ENCODE measurements around the gene ADAMTS1. TPM values are rescaled to one million over a fixed set of nuclear protein-coding genes. Genes with fewer than 3 reads are reported as not detected.

ADAMTS1 gene
- total and polyA plus RNA-seq, 2 of the 13 experiments (the other 11 are each of a cell fraction or from before 2014, with no cell fraction given) = 0.02 to 0.11 TPM

DNA sequence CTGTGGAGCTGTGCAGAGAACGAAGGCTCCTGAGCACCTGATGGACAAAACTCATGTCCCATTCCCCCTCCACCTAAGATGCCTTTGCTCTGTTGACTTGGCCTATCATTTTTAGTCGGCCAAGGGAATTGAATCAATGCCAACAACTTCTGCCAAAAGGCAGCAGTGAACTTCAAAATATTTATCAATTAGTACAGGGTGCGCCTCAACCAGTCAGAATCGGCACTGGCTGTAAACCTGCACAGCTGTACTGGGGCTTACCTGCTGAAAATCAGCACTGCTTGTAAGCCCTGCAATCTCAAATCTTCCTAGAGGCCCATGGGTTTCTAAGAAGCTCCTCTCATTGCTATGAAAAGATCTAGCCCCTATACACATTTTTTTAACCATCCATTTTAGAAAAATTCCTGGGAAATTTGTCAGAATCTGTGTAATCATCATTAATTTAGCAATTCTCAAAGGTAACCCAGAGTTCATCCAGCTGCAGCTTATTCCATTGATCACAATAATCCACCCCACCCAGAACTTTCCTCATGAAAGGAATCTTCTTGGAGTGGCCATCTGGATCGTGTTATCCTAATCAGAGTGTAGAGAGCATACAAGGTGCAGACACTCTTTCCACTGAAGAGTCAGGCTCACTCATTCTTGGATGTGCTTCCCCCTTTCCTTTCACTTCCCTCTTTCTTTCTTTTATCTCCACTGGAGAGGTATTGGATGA lies 40.2 kb downstream of the ADAMTS1 start:
- peaks cover 10% of the 10 kb centered on the region; the same call in 1 of the 2 replicates for H3K9me3 ChIP-seq (ENCODE audit: low read length)
- 0% methylated on average over 5 of the region's 5 CpGs for WGBS (ENCODE audit: low lambda C conversion rate)
- H3K9ac ChIP-seq (ENCODE audit: insufficient read depth, low read depth, low read length) = no peak overlapping the region
- no peak overlapping the region for H3K27ac ChIP-seq (ENCODE audit: extremely low read length, insufficient read depth, low read length)
- in situ Hi-C loops (cut with HindIII; ENCODE audit: extremely low pct_ligation_motif_present, low pct_unique_long_range_greater_than_20kb) (no loop called here), intact Hi-C loops (cut with micrococcal nuclease; ENCODE audit: unreplicated experiment) (no loop called here)
- H3K4me1 ChIP-seq (ENCODE audit: insufficient read depth, low read length) = no peaks in the 10 kb centered on the region
- H3K4me3 ChIP-seq (replicated peaks in 1 of 3; ENCODE audit: insufficient read depth in 1 of 3, low read depth in 2 of 3, low read length in 3 of 3) = no peak overlapping the region
- H3K36me3 ChIP-seq (replicated peaks in 1 of 2; ENCODE audit: control insufficient read depth in 1 of 2, insufficient read depth in 2 of 2, low read length in 2 of 2) = no peaks in the 10 kb centered on the region
- ChIA-PET CTCF (ENCODE audit: low intra/inter-chr PET ratio, low total read pairs) (no interaction called here), POLR2A (no interaction called here)
- no peaks in the 10 kb centered on the region for H3K27me3 ChIP-seq (ENCODE audit: control insufficient read depth in 1 of 2, insufficient read depth in 2 of 2, low read length in 2 of 2)
- H3K79me2 ChIP-seq (ENCODE audit: insufficient read depth, low read length) = no peaks in the 10 kb centered on the region
- ATAC-seq (no peak), DNase-seq (ENCODE audit: low spot score) (no peak), FAIRE-seq (no peak)
- H3K4me2 ChIP-seq (ENCODE audit: low read depth, low read length) = no peak overlapping the region
- no TSS peak for BruUV-seq (replicated peaks)
- TF ChIP-seq POLR2A (IDR thresholded peaks at IDR 0.05; ENCODE audit: insufficient read depth in 1 of 2, low read depth in 2 of 2, low read length in 2 of 2) (no peak), ZFP41 (CRISPR knock-in tag; IDR thresholded peaks at IDR 0.05; ENCODE audit: borderline replicate concordance) (no peak), HMG20A (CRISPR knock-in tag; IDR thresholded peaks at IDR 0.05; ENCODE audit: borderline replicate concordance) (no peak)
- H4K20me1 ChIP-seq (ENCODE audit: insufficient read depth, low read length) = no peaks in the 10 kb centered on the region
- no peak overlapping the region for H2AFZ ChIP-seq (ENCODE audit: low read length)

GRCh38 chr21:26801498-26801897 lies 43.7 kb downstream of the ADAMTS1 start:
- no TSS peak for BruUV-seq (replicated peaks)
- H3K4me3 ChIP-seq (replicated peaks in 1 of 3; ENCODE audit: insufficient read depth in 1 of 3, low read depth in 2 of 3, low read length in 3 of 3) = no peak overlapping the region
- H3K4me1 ChIP-seq (ENCODE audit: insufficient read depth, low read length) = no peaks in the 10 kb centered on the region
- no peak for FAIRE-seq
- DNase-seq (ENCODE audit: low spot score) = no peak
- no peak overlapping the region for H3K27ac ChIP-seq (ENCODE audit: extremely low read length, insufficient read depth, low read length)
- no peak overlapping the region for H2AFZ ChIP-seq (ENCODE audit: low read length)
- CTCF ChIA-PET (ENCODE audit: low intra/inter-chr PET ratio, low total read pairs) = no interaction called here
- no peaks in the 10 kb centered on the region for H3K36me3 ChIP-seq (replicated peaks in 1 of 2; ENCODE audit: control insufficient read depth in 1 of 2, insufficient read depth in 2 of 2, low read length in 2 of 2)
- H3K79me2 ChIP-seq (ENCODE audit: insufficient read depth, low read length) = no peaks in the 10 kb centered on the region
- in situ Hi-C loops (cut with HindIII; ENCODE audit: extremely low pct_ligation_motif_present, low pct_unique_long_range_greater_than_20kb) (no loop called here), intact Hi-C loops (cut with micrococcal nuclease; ENCODE audit: unreplicated experiment) (no loop called here)
- peaks cover 29% of the 10 kb centered on the region for H3K9me3 ChIP-seq (ENCODE audit: low read length)
- H4K20me1 ChIP-seq (ENCODE audit: insufficient read depth, low read length) = no peaks in the 10 kb centered on the region
- ATAC-seq = no peak
- POLR2A ChIA-PET = no interaction called here
- no peaks in the 10 kb centered on the region for H3K27me3 ChIP-seq (ENCODE audit: control insufficient read depth in 1 of 2, insufficient read depth in 2 of 2, low read length in 2 of 2)
- H3K9ac ChIP-seq (ENCODE audit: insufficient read depth, low read depth, low read length) = no peak overlapping the region
- H3K4me2 ChIP-seq (ENCODE audit: low read depth, low read length) = no peak overlapping the region
- 14% methylated on average over 1 of the region's 1 CpG for WGBS (ENCODE audit: low lambda C conversion rate)
- TF ChIP-seq ZNF792 (CRISPR knock-in tag; IDR thresholded peaks at IDR 0.05) (no peak), TARDBP (CRISPR knock-in tag; IDR thresholded peaks at IDR 0.05) (no peak), MAFF (IDR thresholded peaks at IDR 0.05; ENCODE audit: low read depth, low read length) (no peak), MAZ (IDR thresholded peaks at IDR 0.05; ENCODE audit: borderline replicate concordance, low read depth, low read length) (no peak), MAZ (CRISPR knock-in tag; IDR thresholded peaks at IDR 0.05; ENCODE audit: low read depth) (no peak), ASH2L (IDR thresholded peaks at IDR 0.05; ENCODE audit: insufficient read length, low read depth, low read length) (no peak), ZFP82 (CRISPR knock-in tag; IDR thresholded peaks at IDR 0.05; ENCODE audit: borderline replicate concordance) (no peak), MEF2D (CRISPR knock-in tag; IDR thresholded peaks at IDR 0.05) (no peak), ZFP41 (CRISPR knock-in tag; IDR thresholded peaks at IDR 0.05; ENCODE audit: borderline replicate concordance) (no peak), ATF7-NPFF (CRISPR knock-in tag; IDR thresholded peaks at IDR 0.05; ENCODE audit: low read depth) (no peak), KDM6A (CRISPR knock-in tag; IDR thresholded peaks at IDR 0.05; ENCODE audit: low read depth) (no peak), ETS1 (CRISPR knock-in tag; IDR thresholded peaks at IDR 0.05) (no peak)
- TF ChIP-seq, protein P1, sequence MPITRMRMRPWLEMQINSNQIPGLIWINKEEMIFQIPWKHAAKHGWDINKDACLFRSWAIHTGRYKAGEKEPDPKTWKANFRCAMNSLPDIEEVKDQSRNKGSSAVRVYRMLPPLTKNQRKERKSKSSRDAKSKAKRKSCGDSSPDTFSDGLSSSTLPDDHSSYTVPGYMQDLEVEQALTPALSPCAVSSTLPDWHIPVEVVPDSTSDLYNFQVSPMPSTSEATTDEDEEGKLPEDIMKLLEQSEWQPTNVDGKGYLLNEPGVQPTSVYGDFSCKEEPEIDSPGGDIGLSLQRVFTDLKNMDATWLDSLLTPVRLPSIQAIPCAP (CRISPR knock-in tag; IDR thresholded peaks at IDR 0.05; ENCODE audit: low read depth) = no peak
- TF ChIP-seq, protein P2, sequence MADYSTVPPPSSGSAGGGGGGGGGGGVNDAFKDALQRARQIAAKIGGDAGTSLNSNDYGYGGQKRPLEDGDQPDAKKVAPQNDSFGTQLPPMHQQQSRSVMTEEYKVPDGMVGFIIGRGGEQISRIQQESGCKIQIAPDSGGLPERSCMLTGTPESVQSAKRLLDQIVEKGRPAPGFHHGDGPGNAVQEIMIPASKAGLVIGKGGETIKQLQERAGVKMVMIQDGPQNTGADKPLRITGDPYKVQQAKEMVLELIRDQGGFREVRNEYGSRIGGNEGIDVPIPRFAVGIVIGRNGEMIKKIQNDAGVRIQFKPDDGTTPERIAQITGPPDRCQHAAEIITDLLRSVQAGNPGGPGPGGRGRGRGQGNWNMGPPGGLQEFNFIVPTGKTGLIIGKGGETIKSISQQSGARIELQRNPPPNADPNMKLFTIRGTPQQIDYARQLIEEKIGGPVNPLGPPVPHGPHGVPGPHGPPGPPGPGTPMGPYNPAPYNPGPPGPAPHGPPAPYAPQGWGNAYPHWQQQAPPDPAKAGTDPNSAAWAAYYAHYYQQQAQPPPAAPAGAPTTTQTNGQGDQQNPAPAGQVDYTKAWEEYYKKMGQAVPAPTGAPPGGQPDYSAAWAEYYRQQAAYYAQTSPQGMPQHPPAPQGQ (CRISPR knock-in tag; IDR thresholded peaks at IDR 0.05; ENCODE audit: borderline replicate concordance) = no peak

All from HepG2 (cell line).